ENCODE measurements around the gene DTX1.

DNA sequence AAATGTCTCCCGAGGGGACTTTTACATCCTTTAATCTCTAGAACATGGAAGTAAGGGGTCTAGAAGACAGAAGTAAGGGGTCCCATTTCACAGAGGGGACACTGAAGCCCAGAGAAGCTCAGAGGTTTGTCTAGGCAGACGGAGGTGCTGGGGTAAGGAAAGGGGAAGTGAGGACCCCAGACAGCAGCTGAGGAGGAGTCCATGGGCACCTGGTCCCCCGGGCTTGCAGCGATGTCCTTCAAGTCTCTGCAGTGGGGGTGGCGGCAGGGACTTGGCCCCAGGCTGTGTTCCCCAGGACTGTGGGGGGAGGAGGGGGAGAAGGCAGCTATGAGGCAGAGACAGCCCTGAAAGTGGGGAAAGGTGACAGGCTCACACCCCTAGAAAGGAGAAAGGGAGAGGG, 30.7 kb downstream of the DTX1 start:
- TF ChIP-seq, protein P1, sequence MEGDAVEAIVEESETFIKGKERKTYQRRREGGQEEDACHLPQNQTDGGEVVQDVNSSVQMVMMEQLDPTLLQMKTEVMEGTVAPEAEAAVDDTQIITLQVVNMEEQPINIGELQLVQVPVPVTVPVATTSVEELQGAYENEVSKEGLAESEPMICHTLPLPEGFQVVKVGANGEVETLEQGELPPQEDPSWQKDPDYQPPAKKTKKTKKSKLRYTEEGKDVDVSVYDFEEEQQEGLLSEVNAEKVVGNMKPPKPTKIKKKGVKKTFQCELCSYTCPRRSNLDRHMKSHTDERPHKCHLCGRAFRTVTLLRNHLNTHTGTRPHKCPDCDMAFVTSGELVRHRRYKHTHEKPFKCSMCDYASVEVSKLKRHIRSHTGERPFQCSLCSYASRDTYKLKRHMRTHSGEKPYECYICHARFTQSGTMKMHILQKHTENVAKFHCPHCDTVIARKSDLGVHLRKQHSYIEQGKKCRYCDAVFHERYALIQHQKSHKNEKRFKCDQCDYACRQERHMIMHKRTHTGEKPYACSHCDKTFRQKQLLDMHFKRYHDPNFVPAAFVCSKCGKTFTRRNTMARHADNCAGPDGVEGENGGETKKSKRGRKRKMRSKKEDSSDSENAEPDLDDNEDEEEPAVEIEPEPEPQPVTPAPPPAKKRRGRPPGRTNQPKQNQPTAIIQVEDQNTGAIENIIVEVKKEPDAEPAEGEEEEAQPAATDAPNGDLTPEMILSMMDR (IDR thresholded peaks at IDR 0.05; ENCODE audit: low read depth, low read length, poor library complexity, severe bottlenecking) = no peak
- no peak for TF ChIP-seq EZH2phosphoT487 (IDR thresholded peaks at IDR 0.05; ENCODE audit: borderline replicate concordance, low read length)
